ENCODE measurements around the gene RNASEH2C. TPM values are rescaled to one million over a fixed set of nuclear protein-coding genes. Genes with fewer than 3 reads are reported as not detected.

RNASEH2C gene
- total RNA-seq: 24.7 and 37.1 TPM in 2 replicates

DNA sequence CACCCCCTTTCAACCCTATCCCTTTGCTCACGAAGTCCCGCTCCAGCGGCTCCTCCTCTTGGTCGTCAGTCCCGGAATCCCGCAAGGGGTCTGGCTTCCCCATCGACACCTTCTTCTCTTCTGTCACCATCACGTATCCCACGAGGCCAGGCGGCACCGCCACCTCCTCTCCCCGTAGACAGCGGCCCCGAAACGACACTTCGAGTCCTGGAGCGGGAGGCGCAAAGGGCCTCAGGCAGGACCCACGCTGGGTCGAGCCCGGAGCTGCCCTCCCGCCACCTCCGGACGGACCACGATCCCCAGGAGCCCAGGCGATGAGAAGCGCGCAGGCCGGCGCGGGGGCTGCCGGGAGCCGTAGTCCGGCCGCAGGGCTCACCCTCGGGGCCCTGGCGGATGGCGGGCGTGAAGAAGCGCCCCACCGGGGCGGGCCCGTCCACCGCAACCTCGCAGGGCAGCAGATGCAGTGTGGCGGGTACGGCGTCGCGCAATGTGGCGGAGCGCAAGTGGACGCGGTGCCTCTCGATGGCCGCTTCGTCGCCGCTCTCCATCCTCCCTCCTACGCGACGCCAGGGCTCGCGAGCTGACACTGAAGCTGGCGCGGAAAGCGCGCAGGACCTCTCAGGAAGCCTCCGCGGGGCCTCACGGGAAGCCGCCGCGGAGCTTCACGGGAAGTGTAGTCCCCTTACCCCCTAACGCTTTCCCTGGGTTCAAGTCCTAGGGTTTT is at the start of gene RNASEH2C:
TSS of gene RNASEH2C (minus strand) at position 588 of the 724 bp plus-strand sequence. CDS start at position 548, 40 bp downstream.

DNA sequence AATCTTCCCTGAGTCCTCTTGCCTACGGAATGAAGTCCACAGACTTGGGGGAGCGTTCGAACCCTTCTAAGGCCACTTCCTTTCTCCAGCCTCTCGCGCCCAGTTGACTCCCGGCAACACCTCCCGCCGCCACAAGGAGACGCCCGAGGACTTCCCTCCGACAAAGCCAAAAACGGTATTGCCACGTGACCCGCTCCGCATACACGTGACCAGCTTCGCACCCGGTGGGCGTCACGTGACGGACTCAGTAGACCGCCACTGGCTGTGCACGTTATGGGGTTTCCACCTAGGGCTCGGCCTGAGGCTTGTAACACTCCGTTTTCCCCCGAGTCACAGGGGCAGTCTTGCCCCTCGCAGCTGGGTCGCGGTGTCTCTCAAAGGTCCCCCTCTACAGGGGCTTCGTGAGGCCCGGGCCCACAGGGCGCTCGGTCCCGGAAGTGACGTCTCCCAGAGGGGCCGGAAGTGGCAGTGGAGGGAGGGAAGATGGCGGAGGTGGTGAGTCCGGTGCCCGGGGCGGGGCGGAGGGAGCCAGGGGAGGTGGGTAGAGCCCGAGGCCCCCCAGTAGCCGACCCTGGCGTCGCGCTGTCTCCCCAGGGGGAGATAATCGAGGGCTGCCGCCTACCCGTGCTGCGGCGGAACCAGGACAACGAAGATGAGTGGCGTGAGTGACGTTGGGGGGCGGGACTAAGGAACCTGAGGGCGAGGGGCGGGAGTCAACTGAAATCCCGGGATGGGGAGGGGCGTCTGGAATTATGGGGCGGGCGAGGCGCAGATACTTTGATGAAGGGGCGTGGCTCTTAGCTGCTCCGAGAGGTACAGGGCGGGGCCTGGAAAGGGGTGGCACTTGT is 8.6 kb downstream of the RNASEH2C start, which contains the start of gene KAT5:
TSS of gene KAT5 (plus strand) at position 468 of the 848 bp plus-strand sequence. CDS start at position 484, 16 bp downstream.

Small RNAs within 50 kb of the gene (small RNA-seq; reads per million reads assigned to genes)
- not detected for gene RN7SL309P

Other genes with a start within 250 kb of the RNASEH2C start
- 9,374 and 20,355 TPM in 2 replicates for gene MALAT1, start 221.8 kb downstream of the RNASEH2C start, total RNA-seq
- 134 and 143 TPM in 2 replicates for gene SCYL1, start 195.7 kb downstream of the RNASEH2C start, total RNA-seq
- 31.7 and 46.3 TPM in 2 replicates for gene LTBP3, start 162.4 kb downstream of the RNASEH2C start, total RNA-seq
- 38.9 and 61.1 TPM in 2 replicates for gene ZNRD2, start 150.3 kb downstream of the RNASEH2C start, total RNA-seq
- 33.0 and 36.5 TPM in 2 replicates for gene FAM89B, start 148.3 kb downstream of the RNASEH2C start, total RNA-seq
- gene EHBP1L1, start 144.7 kb downstream of the RNASEH2C start, total RNA-seq: 23.9 and 29.1 TPM in 2 replicates
- gene KCNK7, start 125.0 kb downstream of the RNASEH2C start, total RNA-seq: 0.54 TPM in 1 of 2 replicates, not detected in the other
- 31.3 and 36.5 TPM in 2 replicates for gene MAP3K11, start 106.6 kb downstream of the RNASEH2C start, total RNA-seq
- gene PCNX3, start 105.0 kb downstream of the RNASEH2C start, total RNA-seq: 28.3 and 47.3 TPM in 2 replicates
- 32.2 and 37.7 TPM in 2 replicates for gene SIPA1, start 82.7 kb downstream of the RNASEH2C start, total RNA-seq
- 35.7 and 42.7 TPM in 2 replicates for gene RELA, start 57.9 kb downstream of the RNASEH2C start, total RNA-seq
- 53.2 and 67.1 TPM in 2 replicates for gene KAT5, start 8.5 kb downstream of the RNASEH2C start, total RNA-seq
- 17.0 and 20.0 TPM in 2 replicates for gene AP5B1, start 60.2 kb upstream of the RNASEH2C start, total RNA-seq
- gene OVOL1, start 66.3 kb upstream of the RNASEH2C start, total RNA-seq: 1.3 and 2.0 TPM in 2 replicates
- gene SNX32, start 113.2 kb upstream of the RNASEH2C start, total RNA-seq: 1.1 and 5.5 TPM in 2 replicates
- 397 and 949 TPM in 2 replicates for gene CFL1, start 137.4 kb upstream of the RNASEH2C start, total RNA-seq
- 42.0 and 54.2 TPM in 2 replicates for gene MUS81, start 139.6 kb upstream of the RNASEH2C start, total RNA-seq
- gene EFEMP2, start 152.0 kb upstream of the RNASEH2C start, total RNA-seq: 39.4 and 68.7 TPM in 2 replicates
- gene CTSW, start 159.0 kb upstream of the RNASEH2C start, total RNA-seq: 0.79 TPM in 1 of 2 replicates, not detected in the other
- gene FIBP, start 167.7 kb upstream of the RNASEH2C start, total RNA-seq: 110 and 165 TPM in 2 replicates
- gene CCDC85B, start 169.9 kb upstream of the RNASEH2C start, total RNA-seq: 23.2 and 30.0 TPM in 2 replicates
- 1.1 and 1.2 TPM in 2 replicates for gene FOSL1, start 179.6 kb upstream of the RNASEH2C start, total RNA-seq
- 24.3 and 35.7 TPM in 2 replicates for gene C11orf68, start 198.3 kb upstream of the RNASEH2C start, total RNA-seq
- 63.6 and 81.4 TPM in 2 replicates for gene DRAP1, start 198.6 kb upstream of the RNASEH2C start, total RNA-seq
- not detected in 2 replicates for gene TSGA10IP, start 224.7 kb upstream of the RNASEH2C start, total RNA-seq
- 33.4 and 37.7 TPM in 2 replicates for gene SART1, start 240.9 kb upstream of the RNASEH2C start, total RNA-seq

All from placental epithelial cell (primary cell).